ENCODE measurements around the gene FKBP4.

DNA sequence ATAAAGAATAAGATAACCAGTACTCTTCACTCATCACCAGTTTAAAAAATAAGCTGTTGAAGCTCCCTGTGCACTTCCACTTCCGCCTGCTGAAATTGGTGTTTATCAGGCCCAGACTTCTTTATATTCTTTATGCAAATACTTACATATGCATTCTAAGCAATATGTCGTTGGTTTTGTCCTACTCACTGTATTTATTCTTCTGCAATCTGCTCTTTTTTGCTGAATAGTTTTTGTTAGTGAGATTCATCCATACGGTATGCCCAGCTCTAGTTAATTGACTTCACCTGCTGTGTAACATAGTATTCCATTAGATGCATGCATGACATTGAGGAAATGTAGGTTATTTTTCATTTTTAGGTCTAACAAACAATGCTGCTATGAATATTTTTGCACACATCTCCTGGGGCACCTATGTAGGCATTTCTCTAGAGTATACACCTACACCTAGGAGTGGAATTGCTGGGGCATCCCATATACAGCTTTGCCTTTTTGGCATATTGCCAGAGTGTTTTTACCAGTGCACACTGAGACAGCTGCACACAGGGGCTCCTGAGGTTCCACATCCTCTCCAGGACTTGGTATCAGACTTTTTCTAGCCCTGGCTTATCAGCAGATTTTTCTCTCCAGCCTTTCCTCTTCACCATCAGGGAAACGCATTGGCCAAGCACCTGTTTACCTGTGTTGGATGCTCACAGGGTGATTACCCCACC lies 41.1 kb downstream of the FKBP4 start:
- TF ChIP-seq, protein P1, sequence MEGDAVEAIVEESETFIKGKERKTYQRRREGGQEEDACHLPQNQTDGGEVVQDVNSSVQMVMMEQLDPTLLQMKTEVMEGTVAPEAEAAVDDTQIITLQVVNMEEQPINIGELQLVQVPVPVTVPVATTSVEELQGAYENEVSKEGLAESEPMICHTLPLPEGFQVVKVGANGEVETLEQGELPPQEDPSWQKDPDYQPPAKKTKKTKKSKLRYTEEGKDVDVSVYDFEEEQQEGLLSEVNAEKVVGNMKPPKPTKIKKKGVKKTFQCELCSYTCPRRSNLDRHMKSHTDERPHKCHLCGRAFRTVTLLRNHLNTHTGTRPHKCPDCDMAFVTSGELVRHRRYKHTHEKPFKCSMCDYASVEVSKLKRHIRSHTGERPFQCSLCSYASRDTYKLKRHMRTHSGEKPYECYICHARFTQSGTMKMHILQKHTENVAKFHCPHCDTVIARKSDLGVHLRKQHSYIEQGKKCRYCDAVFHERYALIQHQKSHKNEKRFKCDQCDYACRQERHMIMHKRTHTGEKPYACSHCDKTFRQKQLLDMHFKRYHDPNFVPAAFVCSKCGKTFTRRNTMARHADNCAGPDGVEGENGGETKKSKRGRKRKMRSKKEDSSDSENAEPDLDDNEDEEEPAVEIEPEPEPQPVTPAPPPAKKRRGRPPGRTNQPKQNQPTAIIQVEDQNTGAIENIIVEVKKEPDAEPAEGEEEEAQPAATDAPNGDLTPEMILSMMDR (IDR thresholded peaks at IDR 0.05; ENCODE audit: extremely low read depth in 1 of 2, insufficient read depth in 1 of 2, low read depth in 1 of 2, low read length in 2 of 2): no peak
- TF ChIP-seq EZH2 (IDR thresholded peaks at IDR 0.05; ENCODE audit: borderline replicate concordance, low read depth, low read length, severe bottlenecking) (no peak), JUN (IDR thresholded peaks at IDR 0.05; ENCODE audit: borderline replicate concordance, insufficient read depth, insufficient read length, low read depth) (no peak), FOS (IDR thresholded peaks at IDR 0.05; ENCODE audit: borderline replicate concordance, insufficient read depth, low read length) (no peak), POLR2A (IDR thresholded peaks at IDR 0.05; ENCODE audit: low read depth, low read length) (no peak), GATA2 (IDR thresholded peaks at IDR 0.05; ENCODE audit: insufficient read depth, insufficient read length, low read depth, low read length) (no peak), POLR2AphosphoS5 (IDR thresholded peaks at IDR 0.05; ENCODE audit: insufficient read depth, low read depth, low read length) (no peak)
- TF ChIP-seq, protein P2, sequence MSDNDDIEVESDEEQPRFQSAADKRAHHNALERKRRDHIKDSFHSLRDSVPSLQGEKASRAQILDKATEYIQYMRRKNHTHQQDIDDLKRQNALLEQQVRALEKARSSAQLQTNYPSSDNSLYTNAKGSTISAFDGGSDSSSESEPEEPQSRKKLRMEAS (IDR thresholded peaks at IDR 0.05; ENCODE audit: insufficient read depth, insufficient read length): no peak
